Measurements from ENCODE around the gene TBX10. TPM values are rescaled to one million over a fixed set of nuclear protein-coding genes. Genes with fewer than 3 reads are reported as not detected.
"Not testable (repeated sequence)": the region's sequence is repeated elsewhere in the genome, so short reads cannot be mapped to it uniquely, and the experiment has no call there.

TBX10 gene
- polyA plus RNA-seq, 1 donor from 2014 or later: not detected

DNA sequence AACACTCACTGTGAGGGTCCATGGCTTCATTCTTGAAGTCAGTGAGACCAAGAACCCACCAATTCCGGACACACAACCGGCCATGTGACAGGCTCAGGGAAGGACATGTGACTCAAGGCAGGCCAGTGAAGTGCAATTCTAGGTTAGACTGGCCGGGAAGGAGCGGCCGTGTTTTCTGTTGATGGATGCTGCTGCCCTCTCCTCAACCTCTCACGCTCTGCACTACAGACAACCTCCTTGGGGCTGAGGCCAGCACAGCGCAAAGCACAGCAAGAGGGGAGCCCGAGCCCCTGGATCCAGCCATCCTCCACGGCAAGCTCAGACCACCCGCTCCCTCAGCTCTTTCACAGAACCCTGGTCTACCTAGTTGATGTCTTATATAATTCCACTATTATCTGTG, 12.6 kb downstream of the TBX10 start:
- Histone ChIP-seq H3K4me2 (ENCODE audit: low read length) (no peak overlapping the region), H3K27ac (ENCODE audit: low read length) (no peak overlapping the region), H3K9ac (ENCODE audit: low read length) (no peak overlapping the region), H2AFZ (ENCODE audit: low read depth, low read length) (no peak overlapping the region), H3K36me3 (ENCODE audit: insufficient read depth, low read length) (no peaks in the 10 kb centered on the region), H3F3A (ENCODE audit: insufficient read depth, low read length, poor library complexity, severe bottlenecking) (no peaks in the 10 kb centered on the region), H3K27me3 (ENCODE audit: insufficient read depth, low read depth, low read length) (no peaks in the 10 kb centered on the region), H4K20me1 (ENCODE audit: insufficient read depth) (no peaks in the 10 kb centered on the region), H3K79me2 (replicated peaks; ENCODE audit: insufficient read depth, low read length) (no peaks in the 10 kb centered on the region), H3K4me3 (ENCODE audit: low read length) (no peak overlapping the region), H3K9me3 (ENCODE audit: low read length) (no peaks in the 10 kb centered on the region), H3K9me2 (ENCODE audit: insufficient read depth, low read length) (no peaks in the 10 kb centered on the region)
- TF ChIP-seq MXI1 (conservative IDR thresholded peaks at IDR 0.05; ENCODE audit: poor library complexity, severe bottlenecking) (no peak), EZH2 (IDR thresholded peaks at IDR 0.05; ENCODE audit: borderline replicate concordance, insufficient read depth, low read length, poor library complexity, severe bottlenecking) (no peak), RAD21 (conservative IDR thresholded peaks at IDR 0.05) (no peak), TAF1 (IDR thresholded peaks at IDR 0.05; ENCODE audit: low read depth) (no peak), POLR2AphosphoS5 (IDR thresholded peaks at IDR 0.05) (no peak), EP300 (conservative IDR thresholded peaks at IDR 0.05; ENCODE audit: poor library complexity, severe bottlenecking) (no peak), SMC3 (conservative IDR thresholded peaks at IDR 0.05; ENCODE audit: poor library complexity) (no peak)
- TF ChIP-seq, protein P1, sequence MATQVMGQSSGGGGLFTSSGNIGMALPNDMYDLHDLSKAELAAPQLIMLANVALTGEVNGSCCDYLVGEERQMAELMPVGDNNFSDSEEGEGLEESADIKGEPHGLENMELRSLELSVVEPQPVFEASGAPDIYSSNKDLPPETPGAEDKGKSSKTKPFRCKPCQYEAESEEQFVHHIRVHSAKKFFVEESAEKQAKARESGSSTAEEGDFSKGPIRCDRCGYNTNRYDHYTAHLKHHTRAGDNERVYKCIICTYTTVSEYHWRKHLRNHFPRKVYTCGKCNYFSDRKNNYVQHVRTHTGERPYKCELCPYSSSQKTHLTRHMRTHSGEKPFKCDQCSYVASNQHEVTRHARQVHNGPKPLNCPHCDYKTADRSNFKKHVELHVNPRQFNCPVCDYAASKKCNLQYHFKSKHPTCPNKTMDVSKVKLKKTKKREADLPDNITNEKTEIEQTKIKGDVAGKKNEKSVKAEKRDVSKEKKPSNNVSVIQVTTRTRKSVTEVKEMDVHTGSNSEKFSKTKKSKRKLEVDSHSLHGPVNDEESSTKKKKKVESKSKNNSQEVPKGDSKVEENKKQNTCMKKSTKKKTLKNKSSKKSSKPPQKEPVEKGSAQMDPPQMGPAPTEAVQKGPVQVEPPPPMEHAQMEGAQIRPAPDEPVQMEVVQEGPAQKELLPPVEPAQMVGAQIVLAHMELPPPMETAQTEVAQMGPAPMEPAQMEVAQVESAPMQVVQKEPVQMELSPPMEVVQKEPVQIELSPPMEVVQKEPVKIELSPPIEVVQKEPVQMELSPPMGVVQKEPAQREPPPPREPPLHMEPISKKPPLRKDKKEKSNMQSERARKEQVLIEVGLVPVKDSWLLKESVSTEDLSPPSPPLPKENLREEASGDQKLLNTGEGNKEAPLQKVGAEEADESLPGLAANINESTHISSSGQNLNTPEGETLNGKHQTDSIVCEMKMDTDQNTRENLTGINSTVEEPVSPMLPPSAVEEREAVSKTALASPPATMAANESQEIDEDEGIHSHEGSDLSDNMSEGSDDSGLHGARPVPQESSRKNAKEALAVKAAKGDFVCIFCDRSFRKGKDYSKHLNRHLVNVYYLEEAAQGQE (IDR thresholded peaks at IDR 0.05; ENCODE audit: borderline replicate concordance): no peak
- TF ChIP-seq, protein P2, sequence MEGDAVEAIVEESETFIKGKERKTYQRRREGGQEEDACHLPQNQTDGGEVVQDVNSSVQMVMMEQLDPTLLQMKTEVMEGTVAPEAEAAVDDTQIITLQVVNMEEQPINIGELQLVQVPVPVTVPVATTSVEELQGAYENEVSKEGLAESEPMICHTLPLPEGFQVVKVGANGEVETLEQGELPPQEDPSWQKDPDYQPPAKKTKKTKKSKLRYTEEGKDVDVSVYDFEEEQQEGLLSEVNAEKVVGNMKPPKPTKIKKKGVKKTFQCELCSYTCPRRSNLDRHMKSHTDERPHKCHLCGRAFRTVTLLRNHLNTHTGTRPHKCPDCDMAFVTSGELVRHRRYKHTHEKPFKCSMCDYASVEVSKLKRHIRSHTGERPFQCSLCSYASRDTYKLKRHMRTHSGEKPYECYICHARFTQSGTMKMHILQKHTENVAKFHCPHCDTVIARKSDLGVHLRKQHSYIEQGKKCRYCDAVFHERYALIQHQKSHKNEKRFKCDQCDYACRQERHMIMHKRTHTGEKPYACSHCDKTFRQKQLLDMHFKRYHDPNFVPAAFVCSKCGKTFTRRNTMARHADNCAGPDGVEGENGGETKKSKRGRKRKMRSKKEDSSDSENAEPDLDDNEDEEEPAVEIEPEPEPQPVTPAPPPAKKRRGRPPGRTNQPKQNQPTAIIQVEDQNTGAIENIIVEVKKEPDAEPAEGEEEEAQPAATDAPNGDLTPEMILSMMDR (IDR thresholded peaks at IDR 0.05; ENCODE audit: poor library complexity, severe bottlenecking): no peak

DNA sequence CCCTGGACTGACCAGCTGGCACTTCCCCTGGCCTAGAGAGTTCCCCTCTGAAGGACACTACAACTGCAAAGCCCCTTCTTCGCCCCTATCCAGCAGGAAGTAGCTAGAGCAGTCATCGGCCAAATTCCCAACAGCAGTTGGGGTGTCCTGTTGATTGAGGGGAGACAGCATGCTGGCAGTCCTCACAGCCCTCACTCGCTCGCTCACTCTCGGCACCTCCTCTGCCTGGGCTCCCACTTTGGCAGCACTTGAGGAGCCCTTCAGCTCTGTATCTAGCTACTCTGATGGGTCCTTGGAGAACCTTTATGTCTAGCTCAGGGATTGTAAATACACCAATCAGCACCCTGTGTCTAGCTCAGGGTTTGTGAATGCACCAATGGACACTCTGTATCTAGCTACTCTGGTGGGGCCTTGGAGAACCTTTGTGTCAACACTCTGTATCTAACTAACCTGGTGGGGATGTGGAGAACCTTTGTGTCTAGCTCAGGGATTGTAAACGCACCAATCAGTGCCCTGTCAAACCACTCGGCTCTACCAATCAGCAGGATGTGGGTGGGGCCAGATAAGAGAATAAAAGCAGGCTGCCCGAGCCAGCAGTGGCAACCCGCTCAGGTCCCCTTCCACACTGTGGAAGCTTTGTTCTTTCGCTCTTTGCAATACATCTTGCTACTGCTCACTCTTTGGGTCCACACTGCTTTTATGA, 13.3 kb downstream of the TBX10 start:
- H3K79me2 ChIP-seq (replicated peaks; ENCODE audit: insufficient read depth, low read length): not testable (repeated sequence)

DNA sequence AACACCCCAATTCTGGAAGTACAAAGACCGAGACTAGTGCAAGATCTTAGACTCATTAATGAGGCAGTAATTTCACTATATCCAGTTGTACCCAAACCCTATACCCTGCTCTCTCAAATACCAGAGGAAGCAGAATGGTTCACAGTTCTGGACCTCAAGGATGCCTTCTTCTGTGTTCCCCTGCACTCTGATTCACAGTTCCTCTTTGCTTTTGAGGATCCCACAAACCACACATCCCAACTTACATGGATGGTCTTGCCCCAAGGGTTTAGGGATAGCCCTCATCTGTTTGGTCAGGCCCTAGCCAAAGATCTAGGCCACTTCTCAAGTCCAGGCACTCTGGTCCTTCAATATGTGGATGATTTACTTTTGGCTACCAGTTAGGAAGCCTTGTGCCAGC, 15.8 kb downstream of the TBX10 start:
- H2AFZ ChIP-seq (ENCODE audit: low read depth, low read length); H3K36me3 ChIP-seq (ENCODE audit: insufficient read depth, low read length); H3K4me3 ChIP-seq (ENCODE audit: low read length); H3K27me3 ChIP-seq (ENCODE audit: insufficient read depth, low read depth, low read length); H3K4me2 ChIP-seq (ENCODE audit: low read length); H3K9me3 ChIP-seq (ENCODE audit: low read length); H3K9me2 ChIP-seq (ENCODE audit: insufficient read depth, low read length); H3K79me2 ChIP-seq (replicated peaks; ENCODE audit: insufficient read depth, low read length); H3F3A ChIP-seq (ENCODE audit: insufficient read depth, low read length, poor library complexity, severe bottlenecking); H3K9ac ChIP-seq (ENCODE audit: low read length); H3K27ac ChIP-seq (ENCODE audit: low read length); H4K20me1 ChIP-seq (ENCODE audit: insufficient read depth): not testable (repeated sequence)

More for the DNA sequence above, 13.3 kb downstream of the TBX10 start:
- not testable (repeated sequence) for H3K27ac ChIP-seq (ENCODE audit: low read length); H3F3A ChIP-seq (ENCODE audit: insufficient read depth, low read length, poor library complexity, severe bottlenecking); H3K4me3 ChIP-seq (ENCODE audit: low read length); H4K20me1 ChIP-seq (ENCODE audit: insufficient read depth); H3K9ac ChIP-seq (ENCODE audit: low read length); H3K4me2 ChIP-seq (ENCODE audit: low read length); H3K27me3 ChIP-seq (ENCODE audit: insufficient read depth, low read depth, low read length); H2AFZ ChIP-seq (ENCODE audit: low read depth, low read length); H3K9me2 ChIP-seq (ENCODE audit: insufficient read depth, low read length); H3K36me3 ChIP-seq (ENCODE audit: insufficient read depth, low read length); H3K9me3 ChIP-seq (ENCODE audit: low read length)

DNA sequence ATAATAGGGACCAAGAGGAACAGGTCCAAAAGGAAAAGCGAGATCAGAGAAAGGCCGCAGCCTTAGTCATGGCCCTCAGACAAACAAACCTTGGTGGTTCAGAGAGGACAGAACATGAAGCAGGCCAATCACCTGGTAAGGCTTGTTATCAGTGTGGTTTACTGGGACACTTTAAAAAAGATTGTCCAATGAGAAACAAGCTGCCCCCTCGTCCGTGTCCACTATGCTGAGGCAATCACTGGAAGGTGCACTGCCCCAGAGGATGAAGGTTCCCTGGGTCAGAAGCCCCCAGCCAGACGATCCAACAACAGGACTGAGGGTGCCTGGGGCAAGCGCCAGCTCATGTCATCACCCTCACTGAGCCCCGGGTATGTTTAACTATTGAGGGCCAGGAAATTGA, 16.7 kb downstream of the TBX10 start:
- H3K9ac ChIP-seq (ENCODE audit: low read length); H3K27me3 ChIP-seq (ENCODE audit: insufficient read depth, low read depth, low read length); H4K20me1 ChIP-seq (ENCODE audit: insufficient read depth); H3F3A ChIP-seq (ENCODE audit: insufficient read depth, low read length, poor library complexity, severe bottlenecking); H3K79me2 ChIP-seq (replicated peaks; ENCODE audit: insufficient read depth, low read length); H3K4me3 ChIP-seq (ENCODE audit: low read length); H3K27ac ChIP-seq (ENCODE audit: low read length); H2AFZ ChIP-seq (ENCODE audit: low read depth, low read length); H3K4me2 ChIP-seq (ENCODE audit: low read length); H3K9me3 ChIP-seq (ENCODE audit: low read length); H3K9me2 ChIP-seq (ENCODE audit: insufficient read depth, low read length); H3K36me3 ChIP-seq (ENCODE audit: insufficient read depth, low read length): not testable (repeated sequence)

DNA sequence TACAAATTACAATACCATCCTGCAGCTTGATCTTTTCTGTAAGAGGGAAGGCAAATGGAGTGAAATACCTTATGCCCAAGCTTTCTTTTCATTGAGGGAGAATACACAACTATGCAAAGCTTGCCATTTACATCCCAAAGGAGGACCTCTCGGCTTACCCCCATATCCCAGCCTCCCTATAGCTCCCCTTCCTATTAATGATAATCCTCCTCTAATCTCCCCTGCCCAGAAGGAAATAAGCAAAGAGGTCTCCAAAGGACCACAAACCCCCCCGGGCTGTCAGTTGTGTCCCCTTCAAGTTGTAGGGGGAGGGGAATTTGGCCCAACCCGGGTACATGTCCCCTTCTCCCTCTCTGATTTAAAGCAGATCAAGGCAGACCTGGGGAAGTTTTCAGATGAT, 17.6 kb downstream of the TBX10 start:
- H3K9me2 ChIP-seq (ENCODE audit: insufficient read depth, low read length); H3K27me3 ChIP-seq (ENCODE audit: insufficient read depth, low read depth, low read length); H4K20me1 ChIP-seq (ENCODE audit: insufficient read depth); H3F3A ChIP-seq (ENCODE audit: insufficient read depth, low read length, poor library complexity, severe bottlenecking); H3K9ac ChIP-seq (ENCODE audit: low read length); H3K36me3 ChIP-seq (ENCODE audit: insufficient read depth, low read length); H2AFZ ChIP-seq (ENCODE audit: low read depth, low read length); H3K9me3 ChIP-seq (ENCODE audit: low read length); H3K27ac ChIP-seq (ENCODE audit: low read length); H3K79me2 ChIP-seq (replicated peaks; ENCODE audit: insufficient read depth, low read length); H3K4me2 ChIP-seq (ENCODE audit: low read length); H3K4me3 ChIP-seq (ENCODE audit: low read length): not testable (repeated sequence)

Measured in neural cell (in vitro differentiated cells).